Suprapubic skin (tissue), 3 donors: ENCODE results near the gene PARP1.

Experiments used
- CTCF ChIP-seq, 2 donors: fragments of 200-600 bp in 1 of 2; fragments of 450-650 bp in 1 of 2; sonication (generic) in 1 of 2; IDR thresholded peaks; one replicate each; pipeline ENCODE4 v1.5.1; 2016 to 2019; ENCODE audit warnings: antibody characterized with exemption in 2 of 2, mild to moderate bottlenecking in 1 of 2, moderate library complexity in 1 of 2
- POLR2A ChIP-seq, 2 donors: fragments of 450-650 bp; IDR thresholded peaks; one replicate each; pipeline ENCODE4 v1.6.1; 2017; ENCODE audit warnings: antibody characterized with exemption in 2 of 2, mild to moderate bottlenecking in 2 of 2, moderate library complexity in 2 of 2

- TF ChIP-seq CTCF (IDR thresholded peaks at IDR 0.05) (no peak), POLR2A (IDR thresholded peaks at IDR 0.05) (no peak)
Measured at GRCh38 chr1:226376300-226376699, 31.6 kb downstream of the PARP1 start.
